Astrocyte (in vitro differentiated cells and primary cell): ENCODE results near the gene LYPD6B.

Source experiments
- CTCF ChIP-seq: IDR thresholded peaks from 2 replicates; pipeline ENCODE4 v1.5.1; 2011; ENCODE audit warnings: low read depth, mild to moderate bottlenecking, inconsistent platforms, low read length, moderate library complexity; ENCODE audit not compliant: insufficient read depth
- EZH2 ChIP-seq: IDR thresholded peaks from 2 replicates; pipeline ENCODE4 v1.6.1; 2012; ENCODE audit warnings: mild to moderate bottlenecking, low read length, inconsistent platforms; ENCODE audit not compliant: insufficient read depth

GRCh38 chr2:149188291-149188690 is 149.8 kb downstream of the LYPD6B start:
- TF ChIP-seq CTCF (no peak), EZH2 (no peak)
